ENCODE results near the gene AKAP13. TPM values are rescaled to one million over a fixed set of nuclear protein-coding genes. Genes with fewer than 3 reads are reported as not detected.

AKAP13 gene
- total RNA-seq, 1 donor from 2014 or later, result 450 TPM

DNA sequence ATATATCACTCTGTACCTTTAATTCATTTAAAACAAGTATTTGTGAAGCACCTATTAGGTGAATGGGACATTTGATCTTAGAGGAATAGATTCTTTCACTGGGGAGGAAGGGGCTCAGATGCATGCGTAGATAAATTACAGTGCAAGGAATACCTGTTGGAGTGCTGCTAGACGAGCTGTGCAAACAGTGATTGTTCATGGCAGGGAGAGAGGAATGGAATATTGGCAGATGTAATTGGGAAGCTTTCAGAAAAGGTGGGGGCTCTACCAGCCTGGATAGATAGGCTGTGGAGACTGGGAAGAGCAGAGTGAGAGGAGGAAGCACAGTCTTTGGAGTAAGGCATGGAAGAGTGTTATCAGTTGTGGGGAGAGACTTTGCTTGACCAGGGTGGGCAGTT is 116.8 kb downstream of the AKAP13 start:
- no peak for ATAC-seq
- H3K36me3 ChIP-seq, result no peaks in the 10 kb centered on the region
- peaks cover 37% of the 10 kb centered on the region for H3K4me1 ChIP-seq
- H3K9me3 ChIP-seq, result no peaks in the 10 kb centered on the region
- H3K27me3 ChIP-seq, result no peaks in the 10 kb centered on the region
- H3K4me3 ChIP-seq, result no peak overlapping the region
- no peak for DNase-seq
- H3K27ac ChIP-seq, result no peak overlapping the region
- TF ChIP-seq, protein P1, sequence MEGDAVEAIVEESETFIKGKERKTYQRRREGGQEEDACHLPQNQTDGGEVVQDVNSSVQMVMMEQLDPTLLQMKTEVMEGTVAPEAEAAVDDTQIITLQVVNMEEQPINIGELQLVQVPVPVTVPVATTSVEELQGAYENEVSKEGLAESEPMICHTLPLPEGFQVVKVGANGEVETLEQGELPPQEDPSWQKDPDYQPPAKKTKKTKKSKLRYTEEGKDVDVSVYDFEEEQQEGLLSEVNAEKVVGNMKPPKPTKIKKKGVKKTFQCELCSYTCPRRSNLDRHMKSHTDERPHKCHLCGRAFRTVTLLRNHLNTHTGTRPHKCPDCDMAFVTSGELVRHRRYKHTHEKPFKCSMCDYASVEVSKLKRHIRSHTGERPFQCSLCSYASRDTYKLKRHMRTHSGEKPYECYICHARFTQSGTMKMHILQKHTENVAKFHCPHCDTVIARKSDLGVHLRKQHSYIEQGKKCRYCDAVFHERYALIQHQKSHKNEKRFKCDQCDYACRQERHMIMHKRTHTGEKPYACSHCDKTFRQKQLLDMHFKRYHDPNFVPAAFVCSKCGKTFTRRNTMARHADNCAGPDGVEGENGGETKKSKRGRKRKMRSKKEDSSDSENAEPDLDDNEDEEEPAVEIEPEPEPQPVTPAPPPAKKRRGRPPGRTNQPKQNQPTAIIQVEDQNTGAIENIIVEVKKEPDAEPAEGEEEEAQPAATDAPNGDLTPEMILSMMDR (IDR thresholded peaks at IDR 0.05), result no peak
- intact Hi-C loops (cut with DNase I), result no loop called here

DNA sequence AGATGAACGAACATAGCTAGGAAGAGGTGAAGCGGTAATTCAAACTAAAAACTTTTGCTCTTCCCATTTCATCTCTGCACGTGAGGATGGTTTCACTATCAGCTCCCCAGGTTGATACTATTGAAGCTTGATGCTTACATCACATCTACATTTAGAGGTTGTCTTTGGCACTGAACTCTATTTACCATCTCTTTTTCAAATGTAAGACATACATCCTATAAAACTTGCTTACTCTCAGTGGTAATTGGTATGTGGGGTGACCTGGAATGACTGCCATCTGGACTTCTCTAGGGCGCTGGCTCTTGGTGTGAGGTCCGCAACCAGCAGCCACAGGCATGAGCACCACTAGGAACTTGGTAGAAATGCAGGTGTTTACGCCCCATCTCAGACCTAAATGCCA is 118.1 kb downstream of the AKAP13 start:
- TF ChIP-seq, protein P1 (IDR thresholded peaks at IDR 0.05), result no peak
- Histone ChIP-seq H3K27ac (no peak overlapping the region), H3K27me3 (no peaks in the 10 kb centered on the region), H3K4me1 (peaks cover 37% of the 10 kb centered on the region), H3K4me3 (no peak overlapping the region), H3K36me3 (no peaks in the 10 kb centered on the region), H3K9me3 (no peaks in the 10 kb centered on the region)
- DNase-seq (no peak), ATAC-seq (no peak)
- intact Hi-C loops (cut with DNase I), result no loop called here

DNA sequence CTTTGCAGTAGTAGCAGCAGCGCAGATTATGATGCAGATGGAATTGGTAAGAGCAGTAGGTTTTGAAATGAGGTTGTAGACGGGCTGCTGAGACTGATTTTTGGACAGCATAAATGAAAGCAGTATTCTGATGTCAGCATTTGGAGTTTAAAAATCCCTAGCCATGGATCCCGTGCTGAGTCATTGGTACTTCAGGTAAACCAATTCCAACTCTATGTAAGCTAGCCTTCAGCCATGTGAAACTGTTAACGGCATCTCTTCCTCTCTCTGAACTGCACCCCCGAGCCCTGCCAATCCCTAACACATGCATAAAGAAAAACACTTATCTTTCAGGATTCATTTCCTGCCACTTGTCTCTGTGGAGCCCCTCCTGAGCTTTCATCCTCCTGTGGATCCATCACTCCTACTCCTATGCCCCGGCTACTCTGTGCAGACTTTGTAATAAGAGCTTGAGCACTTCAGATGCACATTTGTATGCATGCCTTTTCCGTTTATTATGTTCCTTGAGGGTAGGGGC is 119.0 kb downstream of the AKAP13 start:
- H3K9me3 ChIP-seq, result no peaks in the 10 kb centered on the region
- DNase-seq (no peak), ATAC-seq (peak; percentile 35)
- intact Hi-C loops (cut with DNase I), result no loop called here
- H3K27ac ChIP-seq, result no peak overlapping the region
- no peaks in the 10 kb centered on the region for H3K36me3 ChIP-seq
- no peak overlapping the region for H3K4me3 ChIP-seq
- peaks cover 33% of the 10 kb centered on the region for H3K4me1 ChIP-seq
- TF ChIP-seq, protein P1 (IDR thresholded peaks at IDR 0.05), result no peak
- H3K27me3 ChIP-seq, result no peaks in the 10 kb centered on the region

DNA sequence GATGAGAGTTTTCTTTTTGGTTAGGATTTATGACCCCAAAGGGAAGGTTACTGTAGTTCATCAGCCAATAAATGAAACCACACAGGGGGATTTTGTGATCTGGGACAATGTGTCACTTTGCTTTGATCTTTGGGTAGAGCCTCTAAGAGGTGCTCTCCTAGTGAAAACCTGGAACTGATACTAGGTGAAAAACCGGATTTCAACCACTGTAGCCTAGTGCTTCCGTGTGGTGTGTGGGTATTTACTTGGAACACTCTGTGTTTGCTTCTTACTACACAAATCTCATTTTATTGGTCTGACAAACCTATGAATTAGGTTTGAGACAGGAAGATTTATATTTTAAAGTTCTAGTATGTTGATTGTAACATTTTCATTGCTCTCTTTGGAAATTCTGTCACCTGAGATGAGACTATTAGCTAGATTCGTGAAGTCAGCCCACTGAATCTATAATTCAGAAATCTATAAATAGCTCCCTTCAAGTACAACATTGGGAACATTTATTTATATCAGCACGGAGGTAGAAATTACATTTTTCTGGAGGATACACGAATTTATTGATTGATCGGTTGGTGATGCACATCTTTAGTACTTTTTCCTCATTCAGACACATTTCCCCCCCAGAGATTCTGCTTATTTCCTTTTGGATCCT is 119.8 kb downstream of the AKAP13 start:
- no peak overlapping the region for H3K4me3 ChIP-seq
- TF ChIP-seq, protein P1 (IDR thresholded peaks at IDR 0.05), result no peak
- no peaks in the 10 kb centered on the region for H3K27me3 ChIP-seq
- peak overlapping the region; percentile 33 for H3K27ac ChIP-seq
- intact Hi-C loops (cut with DNase I), result no loop called here
- H3K36me3 ChIP-seq, result no peaks in the 10 kb centered on the region
- H3K9me3 ChIP-seq, result no peaks in the 10 kb centered on the region
- DNase-seq, result no peak
- peak; percentile 72 for ATAC-seq
- H3K4me1 ChIP-seq, result peaks cover 29% of the 10 kb centered on the region

DNA sequence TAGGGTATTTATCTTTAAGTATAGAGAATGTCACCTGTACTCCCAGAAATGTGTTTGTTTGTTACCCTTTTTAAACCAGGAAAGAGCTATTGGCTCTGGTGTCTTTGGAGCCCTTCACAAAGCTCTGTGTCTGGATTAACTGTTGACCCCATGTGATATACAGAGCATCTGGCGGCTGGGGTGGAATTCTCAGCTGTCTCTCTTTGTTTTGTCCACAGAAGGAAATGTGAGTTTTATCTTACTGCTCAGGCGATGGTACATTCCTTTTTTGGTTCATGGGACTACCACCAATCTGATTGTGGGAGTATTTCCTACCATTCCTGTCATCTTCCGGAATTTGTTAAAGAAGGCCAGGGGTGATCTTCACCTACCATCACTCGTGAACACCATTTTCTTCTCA is 120.3 kb downstream of the AKAP13 start:
- TF ChIP-seq, protein P1 (IDR thresholded peaks at IDR 0.05), result no peak
- no peak for DNase-seq
- Histone ChIP-seq H3K9me3 (no peaks in the 10 kb centered on the region), H3K36me3 (no peaks in the 10 kb centered on the region), H3K4me1 (peaks cover 29% of the 10 kb centered on the region), H3K4me3 (no peak overlapping the region), H3K27me3 (no peaks in the 10 kb centered on the region), H3K27ac (peak overlapping the region; percentile 33)
- intact Hi-C loops (cut with DNase I), result no loop called here
- ATAC-seq, result no peak
